ENCODE results near the gene EMC10. TPM values are rescaled to one million over a fixed set of nuclear protein-coding genes. Genes with fewer than 3 reads are reported as not detected.
A peak's percentile ranks its signal among the peaks of the same experiment; 100 is the strongest.

EMC10 gene
- total and polyA plus RNA-seq, 10 of the 15 experiments (the other 5 are each of a cell fraction or from before 2014, with no cell fraction given) = 2.5 to 77.3 (median 20.3) TPM

GRCh38 chr19:50511069-50511822 lies 34.9 kb downstream of the EMC10 start, which contains the start of gene JOSD2 (continued):
- peak; percentile 22; the same call in 1 of the 2 replicates for TF ChIP-seq NR2F1 (conservative IDR thresholded peaks at IDR 0.05)
- no peak for TF ChIP-seq SREBF2 (IDR thresholded peaks at IDR 0.05; ENCODE audit: low read length)
- TF ChIP-seq E2F4 (IDR thresholded peaks at IDR 0.05; ENCODE audit: low read depth, low read length) = peak; percentile 60; the same call in 1 of the 2 replicates
- TF ChIP-seq CTCF (IDR thresholded peaks at IDR 0.05 in 2 of 3, conservative IDR thresholded peaks at IDR 0.05 in 1 of 3; ENCODE audit: control insufficient read depth in 2 of 3, extremely low read depth in 1 of 3, insufficient read depth in 1 of 3, low read depth in 3 of 3, low read length in 3 of 3) = no peak
- peak; percentile 100 for TF ChIP-seq NBN (IDR thresholded peaks at IDR 0.05)
- TF ChIP-seq RUNX3 (IDR thresholded peaks at IDR 0.05; ENCODE audit: low read length) = peak; percentile 28
- TF ChIP-seq CBX5 (IDR thresholded peaks at IDR 0.05; ENCODE audit: low read depth) = no peak
- no peak for TF ChIP-seq FOS (IDR thresholded peaks at IDR 0.05; ENCODE audit: borderline replicate concordance, extremely low read depth, insufficient read length)
- peak; percentile 58 for TF ChIP-seq SP1 (IDR thresholded peaks at IDR 0.05; ENCODE audit: low read depth, low read length)
- no peak for TF ChIP-seq JUNB (IDR thresholded peaks at IDR 0.05)
- TF ChIP-seq NR2C1 (IDR thresholded peaks at IDR 0.05) = peak; percentile 61
- TF ChIP-seq RFX5 (IDR thresholded peaks at IDR 0.05; ENCODE audit: low read depth, low read length) = no peak
- peak; percentile 100 for TF ChIP-seq CREB1 (IDR thresholded peaks at IDR 0.05; ENCODE audit: low read depth)
- no peak for TF ChIP-seq ZNF622 (IDR thresholded peaks at IDR 0.05)
- no peak for TF ChIP-seq HDAC6 (IDR thresholded peaks at IDR 0.05; ENCODE audit: unreplicated experiment)
- TF ChIP-seq ASH2L (IDR thresholded peaks at IDR 0.05; ENCODE audit: borderline replicate concordance, low read depth) = no peak
- no peak for TF ChIP-seq ZZZ3 (IDR thresholded peaks at IDR 0.05; ENCODE audit: control insufficient read depth, insufficient read length, low read depth)
- no peak for TF ChIP-seq PBX3 (IDR thresholded peaks at IDR 0.05; ENCODE audit: insufficient replicate concordance, low read depth, low read length)
- no peak for TF ChIP-seq TCF3 (IDR thresholded peaks at IDR 0.05; ENCODE audit: borderline replicate concordance, insufficient read depth, low read depth, low read length)
- TF ChIP-seq TAF1 (IDR thresholded peaks at IDR 0.05; ENCODE audit: borderline replicate concordance, low read depth, low read length) = peak; percentile 20; the same call in 1 of the 2 replicates
- no peak for TF ChIP-seq STAT3 (IDR thresholded peaks at IDR 0.05; ENCODE audit: low read depth, low read length)
- TF ChIP-seq IRF3 (IDR thresholded peaks at IDR 0.05) = no peak
- no peak for TF ChIP-seq CEBPZ (IDR thresholded peaks at IDR 0.05; ENCODE audit: low read depth, low read length)
